ENCODE results near the gene CENPB.

CENPB gene

GRCh38 chr20:3768342-3769130 is 18.0 kb downstream of the CENPB start:
- DNase-seq (ENCODE audit: extremely low read depth, low read depth): no peak
- TF ChIP-seq CTCF (IDR thresholded peaks at IDR 0.05; ENCODE audit: low read depth, low read length): peak; percentile 61

GRCh38 chr20:3767427-3768341 is 18.9 kb downstream of the CENPB start, which contains the start of gene ADISSP:
TSS of gene ADISSP (minus strand) at chr20:3767753. CDS start at chr20:3760100, 7,653 bp downstream.
- TF ChIP-seq CTCF (IDR thresholded peaks at IDR 0.05; ENCODE audit: low read depth, low read length): peak; percentile 6
- peak; percentile 96 for DNase-seq (ENCODE audit: extremely low read depth, low read depth)

GRCh38 chr20:3767110-3767426 is 19.5 kb downstream of the CENPB start:
- TF ChIP-seq CTCF (IDR thresholded peaks at IDR 0.05; ENCODE audit: low read depth, low read length): no peak
- no peak for DNase-seq (ENCODE audit: extremely low read depth, low read depth)

- DNase-seq (ENCODE audit: extremely low read depth, low read depth): no peak
- no peak for TF ChIP-seq CTCF (IDR thresholded peaks at IDR 0.05; ENCODE audit: low read depth, low read length)
Measured at GRCh38 chr20:3766422-3767109, 20.0 kb downstream of the CENPB start.

GRCh38 chr20:3765171-3765882 is 21.2 kb downstream of the CENPB start:
- no peak for TF ChIP-seq CTCF (IDR thresholded peaks at IDR 0.05; ENCODE audit: low read depth, low read length)
- DNase-seq (ENCODE audit: extremely low read depth, low read depth): no peak

GRCh38 chr20:3764659-3765058 is 21.9 kb downstream of the CENPB start:
- TF ChIP-seq CTCF (IDR thresholded peaks at IDR 0.05; ENCODE audit: low read depth, low read length): no peak
- DNase-seq (ENCODE audit: extremely low read depth, low read depth): no peak
